Stimulated activated CD8-positive, alpha-beta memory T cell treated with anti-CD3 and anti-CD28 coated beads, Interleukin-7, amount 100 ng/mL, for 48 hours (primary cell): Measurements from ENCODE around the gene HTT.

Source experiments
- DNase-seq, 2 donors: peaks; one replicate each; pipeline ENCODE4 v3.0.0-alpha.2; 2020; ENCODE audit warnings: low read depth in 1 of 2; ENCODE audit errors: extremely low read depth in 1 of 2

Gene HTT

GRCh38 chr4:3074078-3074845 lies at the start of gene HTT, which contains the start of gene HTT-AS:
HTT (plus strand) TSS chr4:3074681; CDS start chr4:3074826, 145 bp downstream.
HTT-AS (minus strand) TSS chr4:3074538.
- DNase-seq = peak; percentile 85 to 95

DNA sequence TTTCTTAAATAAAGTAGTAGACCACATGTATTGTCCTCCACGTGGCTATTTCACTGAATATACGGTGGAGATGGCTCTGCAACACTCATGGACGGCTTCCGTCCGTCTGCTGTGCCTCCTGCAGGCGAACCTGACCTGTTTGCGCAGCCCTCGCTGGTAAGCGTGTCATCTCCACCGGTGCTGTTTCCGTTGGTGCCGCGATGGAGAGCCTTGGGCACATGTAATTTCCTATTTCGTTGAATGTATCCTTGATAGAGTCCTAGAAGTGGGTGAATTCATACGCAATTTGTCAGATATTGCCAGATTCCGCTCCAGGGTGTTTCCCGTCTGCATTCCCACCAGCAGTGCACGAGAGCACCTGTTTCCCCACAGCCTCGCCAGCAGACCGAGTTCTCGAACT lies 48.6 kb upstream of the HTT start:
- DNase-seq = no peak

DNA sequence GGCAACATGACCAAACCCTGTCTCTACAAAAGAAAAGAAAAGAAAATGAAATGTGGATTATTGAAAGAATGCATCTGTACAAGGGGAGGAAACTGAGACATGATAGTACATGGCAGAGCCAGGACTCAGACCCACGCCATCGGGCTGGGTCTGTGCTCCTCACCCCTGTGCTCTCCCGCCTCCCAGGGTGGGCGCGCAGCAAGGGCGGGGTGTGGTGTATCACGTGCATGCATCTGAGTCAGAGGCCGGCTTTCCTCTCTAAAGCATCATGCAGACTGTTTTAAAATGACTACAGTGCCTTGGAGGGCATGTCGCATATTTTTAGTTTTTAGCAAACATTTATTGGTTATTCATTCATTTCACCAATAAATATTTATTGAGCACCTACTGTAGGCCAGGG lies 47.9 kb upstream of the HTT start:
- DNase-seq = no peak

GRCh38 chr4:3029464-3029863 lies 45.0 kb upstream of the HTT start:
- DNase-seq = no peak

- no peak for DNase-seq
These were observed 43.7 kb upstream of the HTT start for GRCh38 chr4:3030566-3031356.

DNA sequence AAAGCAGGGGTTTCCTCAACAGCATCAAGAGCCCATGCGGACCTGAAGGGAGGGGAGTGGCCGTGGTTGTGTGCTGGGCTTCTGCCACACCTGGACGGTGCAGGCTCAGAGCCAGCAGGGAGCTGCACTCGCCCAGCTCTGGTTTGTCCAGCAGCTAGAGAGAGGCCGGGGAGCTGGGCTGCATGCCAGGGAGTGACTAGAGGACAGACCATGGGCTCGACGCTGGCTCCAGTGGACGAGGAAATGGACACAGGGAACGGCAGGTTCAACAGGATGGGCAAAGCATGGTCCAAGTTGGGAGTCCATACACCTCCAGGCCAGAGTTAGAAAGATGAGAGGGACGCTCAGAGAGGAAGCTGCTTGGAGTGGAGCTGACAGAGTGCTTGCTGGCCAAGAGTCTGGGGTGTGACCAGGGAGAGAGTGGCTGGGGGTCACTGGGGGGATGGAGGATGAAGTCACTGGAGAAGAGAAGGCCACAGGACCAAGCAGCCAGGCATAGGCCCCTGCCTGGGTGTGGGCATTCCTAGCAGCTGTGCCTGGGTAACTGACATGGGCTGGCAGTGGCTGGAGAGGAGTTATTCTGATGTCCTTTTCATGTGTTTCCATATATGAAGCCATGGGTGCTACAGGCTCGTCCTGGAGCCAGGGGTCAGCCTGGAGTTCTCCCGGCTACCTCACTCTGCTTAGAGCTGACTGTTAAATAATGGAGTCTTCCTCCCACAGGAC lies 43.0 kb upstream of the HTT start:
- no peak for DNase-seq

DNA sequence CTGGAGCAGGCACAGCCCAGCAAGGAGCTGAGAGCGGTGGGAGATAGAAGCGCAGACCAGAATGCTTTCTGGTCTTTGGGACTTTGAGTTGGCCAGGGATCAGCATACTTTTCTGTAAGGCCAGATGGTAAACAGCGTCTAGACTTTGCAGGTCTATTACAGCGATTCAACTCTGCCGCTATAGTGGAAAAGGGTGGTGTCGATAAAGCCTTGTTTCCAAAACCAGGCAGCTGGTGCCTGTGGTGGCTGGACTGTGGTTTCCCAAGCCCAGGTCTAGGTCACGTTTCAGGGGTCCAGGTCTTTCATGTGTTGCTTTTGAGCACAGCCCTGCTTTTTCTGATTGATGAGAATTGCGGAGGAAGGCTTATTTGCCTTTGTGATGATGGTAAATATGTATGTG lies 40.2 kb upstream of the HTT start:
- no peak for DNase-seq

DNA sequence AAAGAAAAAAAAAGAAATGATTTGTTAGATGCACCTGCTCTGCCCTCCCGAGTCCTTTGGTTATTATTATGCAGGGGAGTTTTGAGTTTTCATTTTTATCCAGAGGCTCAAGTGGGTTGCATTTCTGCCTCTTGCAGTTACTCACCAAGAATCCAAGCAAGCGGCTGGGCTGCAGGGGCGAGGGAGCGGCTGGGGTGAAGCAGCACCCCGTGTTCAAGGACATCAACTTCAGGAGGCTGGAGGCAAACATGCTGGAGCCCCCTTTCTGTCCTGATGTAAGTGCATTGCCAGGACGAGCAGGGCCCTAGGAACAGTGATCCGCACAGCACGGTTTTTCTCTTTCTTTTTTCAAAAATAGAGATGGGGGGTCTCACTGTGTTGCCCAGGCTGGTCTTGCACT lies 39.2 kb upstream of the HTT start:
- DNase-seq = no peak

DNA sequence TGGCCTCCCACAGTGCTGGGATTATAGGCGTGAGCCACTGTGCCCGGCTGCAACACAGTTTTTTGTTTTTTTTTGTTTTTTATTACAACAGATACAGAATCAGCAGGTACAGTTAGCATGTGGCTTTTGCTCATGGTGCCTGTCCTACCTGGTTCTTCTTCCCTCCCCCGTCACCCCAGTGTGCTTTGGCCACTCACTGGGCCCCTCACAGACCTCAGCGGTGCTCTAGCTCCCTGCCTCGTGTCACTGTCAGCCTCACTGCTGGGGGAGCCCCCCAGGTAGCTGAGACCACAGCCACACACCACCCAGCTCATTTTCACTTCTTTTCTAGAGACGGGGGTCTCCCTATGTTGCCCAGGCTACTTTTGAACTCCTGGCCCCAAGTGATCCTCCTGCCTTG lies 38.8 kb upstream of the HTT start:
- DNase-seq = no peak

DNA sequence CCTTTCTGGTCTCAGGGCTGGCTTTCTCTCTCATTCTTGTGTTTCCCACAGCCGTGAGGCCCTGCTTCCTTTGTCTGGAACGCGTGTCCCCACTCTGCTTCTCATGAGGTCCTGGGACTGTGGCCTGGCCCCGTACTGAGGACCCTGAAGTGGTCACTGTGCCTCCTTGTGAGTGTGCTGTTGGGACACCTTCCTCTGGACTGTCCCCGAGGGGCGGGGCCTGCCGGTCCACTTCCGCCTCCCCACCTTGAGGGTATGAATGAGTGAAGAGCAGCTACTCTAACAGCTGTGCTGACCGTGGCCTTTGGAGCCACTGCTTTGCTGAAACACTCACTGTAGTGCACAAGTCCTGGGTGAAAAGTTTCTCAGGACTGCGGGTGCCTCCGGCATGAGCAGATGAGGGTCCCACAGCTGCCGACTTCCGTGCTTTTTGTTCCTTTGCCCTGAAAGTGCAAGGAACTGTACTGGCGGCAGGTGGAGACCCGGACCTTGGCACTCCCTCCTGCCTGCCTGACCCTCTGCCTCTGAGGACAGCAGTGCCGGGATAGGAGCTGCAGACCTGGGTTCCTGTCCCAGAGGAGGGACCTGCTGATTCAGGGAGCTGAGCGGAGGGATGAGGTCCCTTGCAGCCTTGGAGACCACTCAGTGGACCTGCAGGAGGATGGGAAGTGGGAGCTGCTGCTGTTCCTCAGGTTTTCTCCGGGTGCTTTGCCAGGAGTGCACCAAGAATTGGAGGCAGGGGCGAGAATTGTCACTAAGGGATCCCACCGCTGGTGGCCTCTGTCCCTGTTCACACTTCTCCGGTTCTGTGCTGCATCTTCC lies 38.1 kb upstream of the HTT start:
- DNase-seq = no peak

DNA sequence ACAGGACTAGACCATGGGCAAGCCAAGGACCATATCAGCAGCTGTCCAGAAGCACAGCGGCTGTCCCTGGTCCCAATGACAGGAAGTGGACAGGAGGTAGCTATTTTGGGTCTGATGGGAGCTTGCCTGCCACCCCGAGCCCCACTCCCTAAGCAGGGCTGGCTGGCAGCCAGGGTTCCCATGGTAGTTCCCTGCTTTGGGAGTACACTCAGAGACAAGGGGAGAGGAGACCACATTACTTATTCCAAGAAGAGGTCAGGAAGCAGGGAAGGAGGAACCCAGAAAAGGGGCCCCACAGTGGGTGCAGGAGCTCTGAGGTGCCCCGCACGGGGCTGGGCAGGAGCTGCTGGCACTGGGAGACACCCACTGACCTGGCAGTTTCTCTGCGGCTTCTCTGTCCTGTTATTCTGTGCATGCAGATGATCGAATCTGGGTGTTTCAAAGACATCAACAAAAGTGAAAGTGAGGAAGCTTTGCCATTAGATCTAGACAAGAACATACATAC lies 36.5 kb upstream of the HTT start:
- DNase-seq = no peak

DNA sequence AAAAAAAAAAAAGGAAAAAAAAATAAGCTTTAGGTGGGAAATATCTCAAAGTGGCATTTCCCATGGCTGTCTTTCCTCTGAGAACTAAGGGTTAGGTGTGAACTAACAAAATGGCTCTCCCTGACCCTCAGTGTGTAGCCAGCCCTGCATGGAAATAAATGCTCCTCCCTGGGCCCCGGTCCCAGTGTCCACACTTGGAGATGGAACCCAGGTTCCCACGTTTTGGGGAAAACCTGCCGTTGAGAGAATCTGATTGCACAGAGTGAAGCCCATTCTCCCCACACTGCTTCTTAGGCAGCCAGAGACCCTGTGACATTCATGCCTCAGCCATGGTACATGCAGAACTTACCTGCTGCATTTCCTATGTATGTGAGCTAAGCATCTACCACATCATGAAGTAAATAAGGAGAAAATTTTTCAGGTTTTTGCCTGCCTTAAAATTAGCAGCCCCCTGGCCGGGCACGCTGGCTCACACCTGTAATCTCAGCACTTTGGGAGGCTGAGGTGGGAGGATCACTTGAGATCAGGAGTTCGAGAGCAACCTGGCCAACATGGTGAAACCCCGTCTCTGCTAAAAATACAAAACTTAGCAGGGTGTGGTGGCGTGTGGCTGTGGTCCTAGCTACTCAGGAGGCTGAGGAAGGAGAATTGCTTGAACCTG lies 34.6 kb upstream of the HTT start:
- DNase-seq = no peak

DNA sequence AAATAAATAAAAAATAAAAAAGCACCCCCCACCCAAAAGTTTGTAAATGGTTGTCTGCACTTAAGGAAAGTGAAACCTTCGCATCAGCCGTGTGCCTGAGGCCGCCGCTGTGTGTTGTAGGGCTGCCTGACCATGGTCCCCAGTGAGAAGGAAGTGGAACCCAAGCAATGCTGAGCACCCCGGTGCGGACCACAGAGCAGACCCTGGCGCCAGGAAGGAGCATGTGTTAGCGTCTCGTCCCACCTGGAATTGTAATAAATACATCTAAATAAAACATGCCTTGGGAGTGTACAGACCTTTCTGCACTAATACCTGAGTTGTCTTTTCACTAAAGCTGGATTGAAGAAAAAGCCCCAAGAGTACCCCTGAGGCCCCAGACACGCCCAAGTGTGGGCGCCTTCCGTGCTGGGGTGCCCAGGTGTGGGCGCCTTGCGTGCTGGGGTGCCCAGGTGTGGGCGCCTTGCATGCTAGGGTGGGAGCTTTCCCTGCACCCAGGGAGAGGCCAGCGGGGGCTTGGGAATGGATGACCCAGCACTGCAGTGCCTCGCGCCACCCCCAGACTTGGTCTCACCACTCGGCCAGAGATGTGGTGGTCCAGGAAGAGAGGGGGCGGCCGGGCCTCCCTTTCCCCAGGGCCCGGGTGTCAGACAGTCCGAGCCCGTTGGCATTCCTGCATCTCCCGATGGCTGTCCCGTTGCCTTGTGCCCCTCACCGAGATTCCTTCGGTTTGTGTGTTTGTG lies 33.9 kb upstream of the HTT start:
- DNase-seq = no peak

DNA sequence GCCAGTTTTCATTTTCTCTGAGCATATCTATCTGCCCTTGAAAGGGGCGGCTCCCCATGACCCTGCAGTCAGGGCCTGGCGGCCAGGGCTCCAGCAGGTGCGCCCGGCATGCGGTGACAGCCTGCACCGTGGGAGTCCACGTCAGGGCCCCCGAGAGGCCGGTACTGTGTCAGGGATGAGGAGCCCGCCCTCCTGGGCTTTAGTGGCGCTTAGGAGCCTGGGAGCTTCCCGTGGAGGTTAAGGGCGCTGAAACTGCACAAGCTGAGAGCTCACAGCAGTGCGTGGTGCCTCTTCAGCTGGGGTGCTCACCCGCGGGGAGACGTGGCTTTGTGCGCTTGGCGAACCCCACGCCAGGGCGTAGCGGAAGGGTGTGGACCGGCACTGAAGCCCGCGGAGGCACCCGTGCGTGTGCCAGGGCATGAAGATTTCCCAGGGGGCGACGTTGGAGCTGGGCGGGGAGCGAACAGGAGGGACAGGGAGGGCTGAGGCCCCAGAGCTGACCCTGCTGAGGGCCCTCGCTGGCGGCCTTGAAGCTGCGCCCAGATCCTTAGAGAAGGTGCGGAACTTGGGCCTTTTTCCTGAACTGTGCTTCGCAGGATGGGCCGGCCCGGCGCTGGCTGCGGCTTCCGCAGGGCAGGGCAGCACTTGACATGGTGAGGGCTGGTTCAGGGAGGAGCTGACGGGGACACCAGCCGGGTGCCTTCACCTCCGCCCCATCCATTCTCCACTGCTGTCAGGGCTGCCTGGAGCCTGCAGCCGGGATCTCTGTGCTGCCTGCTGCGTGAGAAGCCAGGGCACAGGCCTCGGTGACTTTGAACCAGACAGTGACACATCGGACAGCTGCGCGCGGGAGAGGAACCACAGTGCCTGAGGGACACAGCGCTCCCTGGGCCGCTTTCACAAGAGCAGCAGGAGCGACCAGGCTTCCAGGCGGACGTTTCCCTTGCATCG lies 33.0 kb upstream of the HTT start:
- DNase-seq = peak in 1 of 2 donors; percentile 4

GRCh38 chr4:3042226-3042625 lies 32.3 kb upstream of the HTT start:
- no peak for DNase-seq

- DNase-seq = no peak
These were observed 31.0 kb upstream of the HTT start for GRCh38 chr4:3043282-3044020.
